Prostate gland (tissue), 2 donors: ENCODE results near the gene RHOT1.

Experiments used
- CTCF ChIP-seq, 4 experiments: fragments of 200-600 bp in 2 of 4; fragments of 450-650 bp in 2 of 4; sonication (generic) in 2 of 4; IDR thresholded peaks; 1 replicate in 3 of 4; 2 replicates in 1 of 4; pipeline ENCODE4 v1.5.1; 2016 to 2019; ENCODE audit warnings: antibody characterized with exemption in 4 of 4, mild to moderate bottlenecking in 2 of 4, moderate library complexity in 2 of 4
- POLR2A ChIP-seq: fragments of 450-650 bp; IDR thresholded peaks from one replicate; pipeline ENCODE4 v1.6.1; 2016; ENCODE audit warnings: antibody characterized with exemption, mild to moderate bottlenecking

GRCh38 chr17:32120716-32121115 is 21.6 kb upstream of the RHOT1 start:
- TF ChIP-seq CTCF (IDR thresholded peaks at IDR 0.05), result no peak
- TF ChIP-seq POLR2A, result no peak
